CD4-positive, alpha-beta T cell (primary cell): Measurements from ENCODE around the gene TTC36. TPM values are rescaled to one million over a fixed set of nuclear protein-coding genes. Genes with fewer than 3 reads are reported as not detected.
A peak's percentile ranks its signal among the peaks of the same experiment; 100 is the strongest.
"Not testable (repeated sequence)": the region's sequence is repeated elsewhere in the genome, so short reads cannot be mapped to it uniquely, and the experiment has no call there.

Experiments
- ATAC-seq: fragments of 200-7000 bp; cut with Tn5 transposase; one replicate; pipeline ENCODE4 v1.10.0; 2022; ENCODE audit warnings: mild to moderate bottlenecking; ENCODE audit not compliant: poor library complexity
- CTCF ChIA-PET: fragments of 350-600 bp; sonication (Branson Sonifier 250); formaldehyde crosslinking; loops from one replicate; lab custom pipeline; 2021; ENCODE audit warnings: antibody characterized with exemption, inconsistent platforms; lab: Charles Lee
- POLR2A ChIA-PET: fragments of 350-600 bp; sonication (Branson Sonifier 250); formaldehyde crosslinking; loops from one replicate; lab custom pipeline; 2021; ENCODE audit warnings: antibody characterized with exemption, inconsistent platforms; lab: Charles Lee
- DNase-seq, 14 experiments: peaks; one replicate each; pipeline ENCODE4 v3.0.0-alpha.2; 2013 to 2020; ENCODE audit warnings: mixed read lengths in 2 of 14
- H3K27ac ChIP-seq, 2 donors: one replicate each; pipeline versions ENCODE4 v1.5.1 to v1.7.0; 2013; ENCODE audit warnings: low read length in 2 of 2, low read depth in 1 of 2, mild to moderate bottlenecking in 1 of 2
- H3K27me3 ChIP-seq, 2 experiments: 1 replicate in 1 of 2; 2 replicates in 1 of 2; pipeline versions ENCODE4 v1.6.1 to v1.7.0; 2013; ENCODE audit warnings: low read length in 2 of 2, control low read depth in 1 of 2, mild to moderate bottlenecking in 1 of 2, moderate library complexity in 1 of 2; ENCODE audit not compliant: insufficient read depth in 2 of 2, control insufficient read depth in 1 of 2
- H3K36me3 ChIP-seq: one replicate; pipeline ENCODE4 v1.6.1; 2013; ENCODE audit warnings: low read length, control low read depth; ENCODE audit not compliant: insufficient read depth
- H3K4me1 ChIP-seq: one replicate; pipeline ENCODE4 v1.6.1; 2013; ENCODE audit warnings: low read length, control low read depth; ENCODE audit not compliant: insufficient read depth
- H3K4me3 ChIP-seq: one replicate; pipeline ENCODE4 v1.5.1; 2013; ENCODE audit warnings: mild to moderate bottlenecking, low read length, moderate library complexity
- H3K9me3 ChIP-seq, 2 experiments: 1 replicate in 1 of 2; 2 replicates in 1 of 2; pipeline versions ENCODE4 v1.6.1 to v1.7.0; 2013; ENCODE audit warnings: low read length in 2 of 2, mild to moderate bottlenecking in 2 of 2, control low read depth in 1 of 2, moderate library complexity in 1 of 2; ENCODE audit not compliant: control insufficient read depth in 1 of 2, insufficient read depth in 1 of 2
- H3K27ac Mint-ChIP-seq: one replicate; pipeline ENCODE4 v1.8.0; 2020; ENCODE audit warnings: mixed read lengths
- H3K27me3 Mint-ChIP-seq: one replicate; pipeline ENCODE4 v1.8.0; 2021; ENCODE audit warnings: mixed read lengths
- H3K36me3 Mint-ChIP-seq: one replicate; pipeline ENCODE4 v1.8.0; 2021; ENCODE audit warnings: low read depth, mixed read lengths
- H3K4me1 Mint-ChIP-seq: one replicate; pipeline ENCODE4 v1.8.0; 2021; ENCODE audit warnings: low read depth, mixed read lengths
- H3K4me3 Mint-ChIP-seq: one replicate; pipeline ENCODE4 v1.8.0; 2020; ENCODE audit warnings: mild to moderate bottlenecking, mixed read lengths
- H3K9me3 Mint-ChIP-seq: one replicate; pipeline ENCODE4 v1.8.0; 2020; ENCODE audit warnings: mixed read lengths
- intact Hi-C, 2 experiments: fragments of 100-400 bp; cut with DNase I in 1 of 2; cut with micrococcal nuclease in 1 of 2; formaldehyde crosslinking; loops; one replicate each; pipeline versions ENCODE4 v1.15.1 to v1.9.0; 2023 to 2025; cut with DNase I, micrococcal nuclease
- total RNA-seq, 174 experiments: library from RNA in 2 of 174; stranded (reverse) in 2 of 174; gene quantifications; one replicate each; pipeline ENCODE4 v1.2.3 and lab custom pipeline; 2021 to 2026
- TF ChIP-seq, protein P1 (sequence below): fragments of 200-600 bp; IDR thresholded peaks from one replicate; pipeline ENCODE4 v1.8.0; 2022; ENCODE audit warnings: antibody characterized with exemption, mild to moderate bottlenecking

The TTC36 gene
- total RNA-seq, 2 experiments from 2014 or later: 0.30 to 0.56 TPM

- peaks cover 52% of the 10 kb centered on the region for H3K4me1 Mint-ChIP-seq
Observed at GRCh38 chr11:118572061-118572980, 45.0 kb downstream of the TTC36 start, which contains the start of gene ARCN1. Gene ARCN1 (plus strand): TSS chr11:118572409. CDS start chr11:118572548, 139 bp downstream.

GRCh38 chr11:118572981-118573550 is 45.8 kb downstream of the TTC36 start:
- DNase-seq (peak in 7 of 14 experiments; percentile 9 to 69 (median 25)), ATAC-seq (peak; percentile 56)
- peaks cover 10% of the 10 kb centered on the region for H3K36me3 ChIP-seq
- H3K27ac ChIP-seq: peak overlapping the region; percentile 97 to 98
- CTCF ChIA-PET: no interaction called here
- Mint-ChIP-seq H3K36me3 (peaks cover 52% of the 10 kb centered on the region), H3K4me1 (peaks cover 56% of the 10 kb centered on the region), H3K27ac (peak overlapping the region; percentile 94), H3K4me3 (peak overlapping the region; percentile 99), H3K9me3 (no peaks in the 10 kb centered on the region), H3K27me3 (no peaks in the 10 kb centered on the region)
- intact Hi-C loops: loop anchor here (1.0 to 10.0 kb wide), 5 partner anchors 34 to 1338 kb away; partner anchors contain the start of genes C2CD2L (in 1 of the 2), DPAGT1 (in 1 of the 2), PCSK7 (in 1 of the 2) and PHLDB1 (in 1 of the 2)
- no peaks in the 10 kb centered on the region for H3K27me3 ChIP-seq
- POLR2A ChIA-PET: interaction anchor here (0.6 to 2.2 kb wide), 16 partner anchors 12 to 529 kb away, joined by 3 to 18 read pairs (median 4); partner anchors contain the start of genes CD3E, DPAGT1, KMT2A and PHLDB1
- peaks cover 25% of the 10 kb centered on the region for H3K4me1 ChIP-seq
- no peaks in the 10 kb centered on the region for H3K9me3 ChIP-seq
- TF ChIP-seq, protein P1, sequence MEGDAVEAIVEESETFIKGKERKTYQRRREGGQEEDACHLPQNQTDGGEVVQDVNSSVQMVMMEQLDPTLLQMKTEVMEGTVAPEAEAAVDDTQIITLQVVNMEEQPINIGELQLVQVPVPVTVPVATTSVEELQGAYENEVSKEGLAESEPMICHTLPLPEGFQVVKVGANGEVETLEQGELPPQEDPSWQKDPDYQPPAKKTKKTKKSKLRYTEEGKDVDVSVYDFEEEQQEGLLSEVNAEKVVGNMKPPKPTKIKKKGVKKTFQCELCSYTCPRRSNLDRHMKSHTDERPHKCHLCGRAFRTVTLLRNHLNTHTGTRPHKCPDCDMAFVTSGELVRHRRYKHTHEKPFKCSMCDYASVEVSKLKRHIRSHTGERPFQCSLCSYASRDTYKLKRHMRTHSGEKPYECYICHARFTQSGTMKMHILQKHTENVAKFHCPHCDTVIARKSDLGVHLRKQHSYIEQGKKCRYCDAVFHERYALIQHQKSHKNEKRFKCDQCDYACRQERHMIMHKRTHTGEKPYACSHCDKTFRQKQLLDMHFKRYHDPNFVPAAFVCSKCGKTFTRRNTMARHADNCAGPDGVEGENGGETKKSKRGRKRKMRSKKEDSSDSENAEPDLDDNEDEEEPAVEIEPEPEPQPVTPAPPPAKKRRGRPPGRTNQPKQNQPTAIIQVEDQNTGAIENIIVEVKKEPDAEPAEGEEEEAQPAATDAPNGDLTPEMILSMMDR: no peak
- peak overlapping the region; percentile 88 for H3K4me3 ChIP-seq

More at GRCh38 chr11:118572061-118572980, 45.0 kb downstream of the TTC36 start, which contains the start of gene ARCN1:
- H3K4me1 ChIP-seq: peaks cover 20% of the 10 kb centered on the region
- peak; percentile 64 to 91 (median 75) for DNase-seq
- Mint-ChIP-seq H3K9me3 (no peaks in the 10 kb centered on the region), H3K36me3 (peaks cover 47% of the 10 kb centered on the region), H3K4me3 (peak within 1 kb of the TSS; percentile 99), H3K27me3 (no peaks in the 10 kb centered on the region), H3K27ac (peak within 1 kb of the TSS; percentile 94)
- H3K27ac ChIP-seq: peak within 1 kb of the TSS; percentile 97 to 98
- H3K4me3 ChIP-seq: peak within 1 kb of the TSS; percentile 88
- intact Hi-C loops: loop anchor here (1.0 to 10.0 kb wide), 5 partner anchors 35 to 1338 kb away; partner anchors contain the start of genes C2CD2L (in 1 of the 2), DPAGT1 (in 1 of the 2), PCSK7 (in 1 of the 2) and PHLDB1 (in 1 of the 2)
- peaks cover 6% of the 10 kb centered on the region for H3K36me3 ChIP-seq
- CTCF ChIA-PET: interaction anchor here (1.0 kb wide), 1 partner anchor 23 kb away, joined by 3 read pairs; no protein-coding TSS in a partner anchor
- ATAC-seq: peak; percentile 81
- POLR2A ChIA-PET: interaction anchor here (0.6 to 2.2 kb wide), 20 partner anchors 23 to 1428 kb away, joined by 3 to 18 read pairs (median 4); partner anchors contain the start of genes CD3E, DPAGT1, FXYD6 and KMT2A
- TF ChIP-seq, protein P1: no peak
- H3K9me3 ChIP-seq: no peaks in the 10 kb centered on the region
- no peaks in the 10 kb centered on the region for H3K27me3 ChIP-seq

- intact Hi-C loops: loop anchor here (5.0 to 10.0 kb wide), 3 partner anchors 33 to 1340 kb away; partner anchors contain the start of genes C2CD2L (in 1 of the 2), DPAGT1 (in 1 of the 2), PCSK7 (in 1 of the 2) and PHLDB1 (in 1 of the 2)
- peaks cover 60% of the 10 kb centered on the region for H3K36me3 Mint-ChIP-seq
- H3K27ac Mint-ChIP-seq: peak overlapping the region; percentile 14
- Histone ChIP-seq H3K27ac (no peak overlapping the region), H3K4me1 (peaks cover 25% of the 10 kb centered on the region), H3K27me3 (no peaks in the 10 kb centered on the region), H3K4me3 (no peak overlapping the region), H3K9me3 (no peaks in the 10 kb centered on the region), H3K36me3 (peaks cover 10% of the 10 kb centered on the region)
- ATAC-seq: no peak
- TF ChIP-seq, protein P1: no peak
- DNase-seq: no peak
- ChIA-PET POLR2A (no interaction called here), CTCF (interaction anchor here (0.7 kb wide), 1 partner anchor 34 kb away, joined by 3 read pairs; no protein-coding TSS in a partner anchor)
- peaks cover 69% of the 10 kb centered on the region for H3K4me1 Mint-ChIP-seq
- H3K27me3 Mint-ChIP-seq: no peaks in the 10 kb centered on the region
- H3K4me3 Mint-ChIP-seq: peak overlapping the region; percentile 81
- H3K9me3 Mint-ChIP-seq: no peaks in the 10 kb centered on the region
Observed at GRCh38 chr11:118574636-118575035, 47.4 kb downstream of the TTC36 start.

DNA sequence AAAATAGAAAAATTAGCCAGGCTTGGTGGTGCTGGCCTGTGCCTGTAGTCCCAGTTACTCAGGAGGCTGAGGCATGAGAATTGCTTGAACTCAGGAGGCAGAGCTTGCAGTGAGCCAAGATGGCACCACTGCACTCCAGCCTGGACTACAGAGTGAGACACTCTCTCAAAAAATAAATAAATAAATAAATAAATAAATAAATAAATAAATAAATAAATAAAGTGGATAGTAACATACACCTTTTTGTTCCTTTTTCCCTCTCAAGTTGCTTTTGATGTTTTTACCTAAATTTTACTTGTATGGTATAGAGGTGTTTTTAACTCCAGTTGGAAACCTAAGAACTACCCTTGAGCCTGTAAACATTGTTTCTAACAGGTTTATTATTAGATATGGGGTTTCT is 50.7 kb downstream of the TTC36 start:
- peaks cover 29% of the 10 kb centered on the region for H3K36me3 ChIP-seq
- H3K9me3 Mint-ChIP-seq, H3K27ac ChIP-seq, POLR2A ChIA-PET, H3K27ac Mint-ChIP-seq, H3K27me3 Mint-ChIP-seq, ATAC-seq, H3K4me3 ChIP-seq, H3K27me3 ChIP-seq, DNase-seq, H3K9me3 ChIP-seq, CTCF ChIA-PET: not testable (repeated sequence)
- H3K4me1 Mint-ChIP-seq: peaks cover 62% of the 10 kb centered on the region
- peak overlapping the region; percentile 42 for H3K4me3 Mint-ChIP-seq
- intact Hi-C loops: loop anchor here (10.0 kb wide), 2 partner anchors 527 to 1343 kb away; partner anchors contain the start of genes C2CD2L (in 1 of the 2), DPAGT1 (in 1 of the 2), PCSK7 (in 1 of the 2) and RNF214 (in 1 of the 2)
- peaks cover 70% of the 10 kb centered on the region for H3K36me3 Mint-ChIP-seq
- H3K4me1 ChIP-seq: peaks cover 20% of the 10 kb centered on the region
